SK-N-SH (cell line): Measurements from ENCODE around the gene DIS3L2. TPM values are rescaled to one million over a fixed set of nuclear protein-coding genes. Genes with fewer than 3 reads are reported as not detected.

Experiments used
- CTCF ChIA-PET: fragments of 300-600, 350-600 bp; formaldehyde crosslinking; extraction: SDS; loops from one replicate; lab custom pipeline; 2021; lab: Yijun Ruan, JAX
- POLR2A ChIA-PET: fragments of 350-600 bp; sonication (Branson Sonifier 250); formaldehyde crosslinking; extraction: SDS; loops from one replicate; lab custom pipeline; 2020; ENCODE audit warnings: antibody characterized with exemption, inconsistent platforms; lab: Yijun Ruan, JAX
- DNase-seq: peaks from one replicate; pipeline ENCODE4 v3.0.0; 2012
- H2AFZ ChIP-seq: fragments of 200-600 bp; sonication (generic); 2 replicates; pipeline ENCODE4 v1.8.1; 2016; ENCODE audit warnings: antibody characterized with exemption, mild to moderate bottlenecking, low read depth
- H3F3A ChIP-seq: fragments of 200-600 bp; sonication (generic); replicated peaks from 2 replicates; pipeline ENCODE3; 2016; ENCODE audit warnings: antibody characterized with exemption, mild to moderate bottlenecking; ENCODE audit not compliant: insufficient read depth
- H3K27ac ChIP-seq, 2 experiments: fragments of 200-500 bp in 1 of 2; fragments of 200-600 bp in 1 of 2; sonication (Bioruptor generic) in 1 of 2; sonication (generic), shearing (Covaris generic) in 1 of 2; 2 replicates each; pipeline versions ENCODE4 v1.5.1 to v1.6.1; 2014 to 2016; ENCODE audit warnings: low read depth in 2 of 2, inconsistent platforms in 1 of 2, low read length in 1 of 2, mild to moderate bottlenecking in 1 of 2, mixed read lengths in 1 of 2
- H3K27me3 ChIP-seq: fragments of 200-600 bp; sonication (generic), shearing (Covaris generic); 2 replicates; pipeline ENCODE4 v1.6.1; 2016; ENCODE audit warnings: mixed run types; ENCODE audit not compliant: insufficient read depth
- H3K36me3 ChIP-seq, 2 experiments: fragments of 200-500 bp in 1 of 2; fragments of 200-600 bp in 1 of 2; sonication (Bioruptor generic) in 1 of 2; sonication (generic) in 1 of 2; replicated peaks in 1 of 2; 2 replicates each; pipeline versions ENCODE3 to v1.5.1; 2014 to 2016; ENCODE audit warnings: low read length in 1 of 2, mild to moderate bottlenecking in 1 of 2; ENCODE audit not compliant: insufficient read depth in 2 of 2, control insufficient read depth in 1 of 2
- H3K4me1 ChIP-seq, 2 experiments: fragments of 200-500 bp in 1 of 2; fragments of 200-600 bp in 1 of 2; sonication (Bioruptor generic) in 1 of 2; sonication (generic), shearing (Covaris generic) in 1 of 2; 2 replicates each; pipeline versions ENCODE4 v1.5.1 to v1.6.1; 2014 to 2016; ENCODE audit warnings: low read depth in 1 of 2, low read length in 1 of 2, mixed run types in 1 of 2; ENCODE audit not compliant: insufficient read depth in 2 of 2, control insufficient read depth in 1 of 2
- H3K4me2 ChIP-seq: fragments of 200-600 bp; sonication (generic), shearing (Covaris generic); 2 replicates; pipeline ENCODE4 v1.6.1; 2017; ENCODE audit warnings: mixed run types
- H3K4me3 ChIP-seq, 2 experiments: fragments of 200-500 bp in 1 of 2; fragments of 200-600 bp in 1 of 2; sonication (Bioruptor generic) in 1 of 2; sonication (generic), shearing (Covaris generic) in 1 of 2; 2 replicates each; pipeline versions ENCODE4 v1.5.1 to v1.8.1; 2014 to 2016; ENCODE audit warnings: low read depth in 2 of 2, inconsistent platforms in 1 of 2, low read length in 1 of 2, mild to moderate bottlenecking in 1 of 2, mixed read lengths in 1 of 2, moderate library complexity in 1 of 2
- H3K79me2 ChIP-seq: fragments of 200-600 bp; sonication (generic); 2 replicates; pipeline ENCODE4 v1.8.1; 2017; ENCODE audit warnings: mild to moderate bottlenecking; ENCODE audit not compliant: insufficient read depth
- H3K9ac ChIP-seq: fragments of 200-600 bp; sonication (generic); 2 replicates; pipeline ENCODE4 v1.6.1; 2017; ENCODE audit warnings: mixed run types
- H3K9me2 ChIP-seq: fragments of 200-600 bp; sonication (generic); 2 replicates; pipeline ENCODE4 v1.6.1; 2017; ENCODE audit warnings: mixed run types
- H3K9me3 ChIP-seq: fragments of 200-600 bp; sonication (generic); 2 replicates; pipeline ENCODE4 v1.6.1; 2017; ENCODE audit warnings: mixed run types, mild to moderate bottlenecking, moderate library complexity
- H4K20me1 ChIP-seq: fragments of 200-600 bp; sonication (generic); 2 replicates; pipeline ENCODE4 v1.6.1; 2017; ENCODE audit warnings: mild to moderate bottlenecking, mixed run types; ENCODE audit not compliant: insufficient read depth
- CHD2 ChIP-seq: fragments of 150-350 bp; IDR thresholded peaks from 2 replicates; pipeline ENCODE4 v1.6.1; 2018; ENCODE audit warnings: low read length; ENCODE audit not compliant: partially characterized antibody
- CTCF ChIP-seq: fragments of 200-600 bp; sonication (generic); IDR thresholded peaks from 2 replicates; pipeline ENCODE4 v1.6.1; 2017; ENCODE audit warnings: antibody characterized with exemption, mild to moderate bottlenecking, moderate library complexity
- ELF1 ChIP-seq: IDR thresholded peaks from 2 replicates; pipeline ENCODE4 v1.4.0; 2012
- EP300 ChIP-seq, 2 experiments: IDR thresholded peaks; 2 replicates each; pipeline versions ENCODE4 v1.4.0 to v1.6.1; 2012; ENCODE audit warnings: borderline replicate concordance in 1 of 2, low read depth in 1 of 2, low read length in 1 of 2
- EZH2phosphoT487 ChIP-seq: fragments of 200-600 bp; sonication (generic); IDR thresholded peaks from 2 replicates; pipeline ENCODE4 v1.6.1; 2017; ENCODE audit warnings: low read depth, mixed run types, mild to moderate bottlenecking, antibody characterized with exemption, moderate library complexity, borderline replicate concordance
- GABPA ChIP-seq: IDR thresholded peaks from 2 replicates; pipeline ENCODE4 v1.4.0; 2012; ENCODE audit warnings: low read depth, mild to moderate bottlenecking
- IRF3 ChIP-seq: fragments of 150-350 bp; IDR thresholded peaks from 2 replicates; pipeline ENCODE4 v1.6.1; 2016; ENCODE audit warnings: mild to moderate bottlenecking, low read depth, low read length
- JUND ChIP-seq: IDR thresholded peaks from 2 replicates; pipeline ENCODE4 v1.4.0; 2012
- NRF1 ChIP-seq: IDR thresholded peaks from 2 replicates; pipeline ENCODE4 v1.6.1; 2012; ENCODE audit warnings: low read depth, mild to moderate bottlenecking, low read length
- POLR2AphosphoS5 ChIP-seq: IDR thresholded peaks from 2 replicates; pipeline ENCODE4 v1.6.1; 2012; ENCODE audit warnings: low read depth, low read length
- RCOR1 ChIP-seq: fragments of 150-350 bp; IDR thresholded peaks from 2 replicates; pipeline ENCODE4 v1.6.1; 2017; ENCODE audit warnings: antibody characterized with exemption, low read length
- RXRA ChIP-seq: IDR thresholded peaks from 2 replicates; pipeline ENCODE4 v1.4.0; 2012; ENCODE audit warnings: low read depth, mild to moderate bottlenecking, borderline replicate concordance
- SIN3A ChIP-seq: IDR thresholded peaks from 2 replicates; pipeline ENCODE4 v1.6.1; 2012; ENCODE audit warnings: low read depth, mild to moderate bottlenecking, low read length, moderate library complexity, borderline replicate concordance
- SMC3 ChIP-seq: IDR thresholded peaks from 2 replicates; pipeline ENCODE4 v1.6.1; 2012; ENCODE audit warnings: low read depth, low read length, improper control_type of control experiment
- ZBTB33 ChIP-seq: IDR thresholded peaks from 2 replicates; pipeline ENCODE4 v1.4.0; 2012; ENCODE audit warnings: low read depth, borderline replicate concordance
- WGBS: methylation state at CpG from one replicate; pipeline ENCODE4 v1.1.6; 2017; ENCODE audit warnings: low lambda C conversion rate; 5-methylcytosine and 5-hydroxymethylcytosine counted together
- polyA plus RNA-seq, 3 experiments: library from polyadenylated mRNA; depleted of rRNA; stranded (reverse); fragments of >200 nt; gene quantifications; 2 replicates each; pipeline ENCODE4 v1.2.3, GENCODE V29; 2012

DIS3L2 gene
- polyA plus RNA-seq, 1 of the 3 experiments (the other 2 are of a cell fraction): 17.9 TPM

GRCh38 chr2:232263295-232263694, 301.8 kb downstream of the DIS3L2 start:
- no peaks in the 10 kb centered on the region for H3K79me2 ChIP-seq
- H3K36me3 ChIP-seq: peaks cover 0 to 31% of the 10 kb centered on the region in 2 experiments
- no peaks in the 10 kb centered on the region for H3K9me2 ChIP-seq
- H3K4me1 ChIP-seq: peaks cover 0 to 5% of the 10 kb centered on the region in 2 experiments; a peak in 2 of 4 replicates
- 89% methylated on average over 15 of the region's 15 CpGs for WGBS
- no peak overlapping the region for H3K9ac ChIP-seq
- H4K20me1 ChIP-seq: peaks cover 5% of the 10 kb centered on the region
- no peak overlapping the region for H3K27ac ChIP-seq
- no peak overlapping the region for H3K4me3 ChIP-seq
- H3K9me3 ChIP-seq: no peaks in the 10 kb centered on the region
- no peak overlapping the region for H2AFZ ChIP-seq
- CTCF ChIA-PET: no interaction called here
- TF ChIP-seq NRF1 (no peak), POLR2AphosphoS5 (no peak), CTCF (no peak), GABPA (no peak), IRF3 (no peak), SMC3 (no peak), JUND (no peak), ZBTB33 (no peak), RXRA (no peak), RCOR1 (no peak), EZH2phosphoT487 (no peak), SIN3A (no peak), ELF1 (no peak), CHD2 (no peak), EP300 (IDR thresholded peaks at IDR 0.05; ENCODE audit: borderline replicate concordance in 1 of 2, low read depth in 1 of 2, low read length in 1 of 2) (no peak)
- H3F3A ChIP-seq: no peaks in the 10 kb centered on the region
- no peaks in the 10 kb centered on the region for H3K27me3 ChIP-seq
- DNase-seq: no peak
- POLR2A ChIA-PET: no interaction called here
- no peak overlapping the region for H3K4me2 ChIP-seq
